Stimulated activated CD4-positive, alpha-beta T cell treated with anti-CD3 and anti-CD28 coated beads, TNF-alpha, amount 100 ng/mL, for 4 hours (primary cell): ENCODE data around the gene ITGAL.

Experiments
- DNase-seq, 3 experiments: peaks; one replicate each; pipeline ENCODE4 v3.0.0-alpha.2; 2020; ENCODE audit warnings: low read depth in 3 of 3

The ITGAL gene

DNA sequence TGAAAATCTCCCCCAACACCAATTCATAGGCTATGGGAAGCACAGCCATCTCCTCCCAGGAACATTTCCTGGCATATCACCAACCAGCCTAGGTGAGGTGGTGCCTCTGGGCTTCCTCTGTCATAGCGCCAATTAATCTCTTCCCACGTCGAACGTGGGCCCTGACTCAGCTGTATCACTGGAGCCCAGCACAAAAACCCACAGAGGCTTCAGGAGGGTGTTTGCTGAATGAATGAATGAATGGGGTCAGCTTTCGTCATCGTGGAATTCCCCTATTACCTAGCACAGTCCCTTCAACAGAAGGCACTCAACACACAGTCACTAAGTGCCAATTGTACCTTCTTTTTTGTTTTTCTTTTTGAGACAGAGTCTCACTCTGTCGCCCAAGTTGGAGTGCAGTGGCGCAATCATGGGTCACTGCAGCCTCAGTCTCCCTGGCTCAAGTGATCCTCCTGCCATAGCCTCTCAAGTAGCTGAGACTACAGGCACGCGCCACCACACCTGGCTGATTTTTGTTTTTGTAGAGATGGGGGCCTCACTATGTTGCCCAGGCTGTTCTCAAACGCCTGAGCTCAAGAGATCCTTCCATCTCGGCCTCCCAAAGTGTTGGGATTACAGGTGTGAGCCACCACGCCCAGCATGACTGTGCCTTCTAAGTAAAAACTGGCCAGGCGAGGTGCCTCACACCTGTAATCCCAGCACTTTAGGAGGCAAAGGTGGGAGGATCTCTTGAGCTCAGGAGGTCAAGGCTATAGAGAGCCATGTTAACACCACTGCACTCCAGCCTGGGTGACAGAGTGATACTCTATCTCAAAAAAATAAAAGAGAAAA, 94.8 kb downstream of the ITGAL start:
- DNase-seq = peak in 2 of 3 experiments; percentile 57 to 61

DNA sequence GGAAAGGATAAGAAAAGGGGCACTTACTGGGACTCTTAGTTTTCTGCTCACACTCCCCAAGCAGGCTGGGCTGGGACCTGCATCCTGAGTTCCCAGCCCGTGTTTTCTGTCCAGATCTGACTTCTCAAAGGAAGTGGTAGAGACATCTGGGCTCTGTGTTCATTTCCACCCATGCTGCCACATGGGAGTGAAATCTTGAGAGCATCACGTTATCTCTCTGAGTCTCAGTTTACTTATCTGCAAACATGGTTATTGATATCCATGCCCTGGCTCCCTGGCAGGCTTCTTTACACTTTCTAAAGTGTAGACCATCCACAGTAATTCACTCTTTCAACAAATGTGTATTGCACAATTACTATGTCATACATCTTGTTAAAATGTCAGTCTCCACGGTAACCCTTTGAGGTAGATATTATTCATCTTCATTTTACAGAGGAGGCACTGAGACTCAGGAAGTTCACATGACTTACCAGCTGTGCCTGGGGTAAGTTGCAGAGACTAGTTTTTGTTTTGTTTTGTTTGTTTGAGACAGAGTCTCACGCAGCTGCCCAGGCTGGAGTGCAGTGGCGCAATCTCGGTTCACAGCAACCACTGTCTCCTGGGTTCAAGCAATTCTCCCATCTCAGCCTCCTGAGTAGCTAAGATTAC, 95.6 kb downstream of the ITGAL start:
- DNase-seq = peak in 1 of 3 experiments; percentile 34

DNA sequence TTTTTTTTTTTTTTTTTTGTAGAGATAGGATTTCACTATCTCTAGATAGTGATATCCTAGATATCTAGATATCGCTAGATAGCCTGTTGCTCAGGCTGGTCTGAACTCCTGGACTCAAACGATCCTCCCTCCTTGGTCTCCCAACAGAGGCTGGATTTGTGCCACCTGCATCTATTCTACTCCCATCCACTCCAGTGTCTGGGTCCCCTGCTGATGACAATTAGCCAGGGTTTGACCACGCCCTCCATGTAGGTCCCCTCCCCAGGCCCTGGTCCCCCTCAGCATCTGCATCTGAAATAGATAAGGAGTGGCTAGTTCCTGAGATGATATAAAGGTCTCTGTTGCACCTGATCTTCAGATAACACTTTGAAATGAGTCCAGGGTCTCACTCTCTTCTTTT, 96.7 kb downstream of the ITGAL start:
- no peak for DNase-seq

DNA sequence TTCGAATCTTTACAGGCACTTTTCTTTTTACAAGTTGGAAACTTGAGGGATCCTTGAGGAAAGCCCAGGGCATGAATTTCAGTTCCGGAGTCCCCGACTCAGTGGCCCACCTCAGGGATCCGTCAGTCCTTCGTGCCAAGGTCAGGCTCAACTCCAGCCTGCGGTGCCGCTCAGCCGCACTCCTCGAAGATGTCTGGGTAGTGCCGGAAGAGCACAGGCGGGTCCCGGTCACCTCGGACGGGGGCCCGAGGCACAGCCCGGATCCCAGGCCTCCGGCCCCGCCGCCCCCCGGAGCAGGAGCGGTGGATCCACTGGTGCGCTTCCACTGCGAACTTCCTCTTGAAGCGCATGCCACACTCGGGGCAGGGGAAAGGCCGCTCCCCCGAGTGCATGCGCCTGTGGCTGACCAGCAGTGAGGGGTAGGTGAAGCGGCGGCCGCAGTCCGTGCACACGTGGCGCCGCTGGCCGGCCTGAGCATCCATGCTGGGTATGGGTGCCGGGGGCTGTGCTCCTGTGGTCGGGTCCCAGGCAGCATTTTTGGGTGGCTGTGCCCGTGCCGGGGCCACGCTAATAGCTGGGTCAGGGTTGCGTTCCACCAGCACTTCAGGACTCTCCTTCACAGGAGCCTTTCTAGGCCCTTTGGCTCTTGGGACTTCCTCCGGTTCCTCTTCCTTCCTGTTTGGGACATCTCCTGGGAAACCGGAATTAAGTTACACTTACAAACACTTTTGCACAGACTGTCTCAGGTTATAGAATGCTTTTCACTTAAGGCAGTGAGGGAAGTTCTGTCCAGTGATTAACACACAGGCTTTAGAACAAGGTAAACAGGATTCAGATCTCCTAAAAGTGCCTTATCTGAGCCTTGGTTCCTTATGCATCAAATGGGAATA, 97.4 kb downstream of the ITGAL start:
- no peak for DNase-seq

DNA sequence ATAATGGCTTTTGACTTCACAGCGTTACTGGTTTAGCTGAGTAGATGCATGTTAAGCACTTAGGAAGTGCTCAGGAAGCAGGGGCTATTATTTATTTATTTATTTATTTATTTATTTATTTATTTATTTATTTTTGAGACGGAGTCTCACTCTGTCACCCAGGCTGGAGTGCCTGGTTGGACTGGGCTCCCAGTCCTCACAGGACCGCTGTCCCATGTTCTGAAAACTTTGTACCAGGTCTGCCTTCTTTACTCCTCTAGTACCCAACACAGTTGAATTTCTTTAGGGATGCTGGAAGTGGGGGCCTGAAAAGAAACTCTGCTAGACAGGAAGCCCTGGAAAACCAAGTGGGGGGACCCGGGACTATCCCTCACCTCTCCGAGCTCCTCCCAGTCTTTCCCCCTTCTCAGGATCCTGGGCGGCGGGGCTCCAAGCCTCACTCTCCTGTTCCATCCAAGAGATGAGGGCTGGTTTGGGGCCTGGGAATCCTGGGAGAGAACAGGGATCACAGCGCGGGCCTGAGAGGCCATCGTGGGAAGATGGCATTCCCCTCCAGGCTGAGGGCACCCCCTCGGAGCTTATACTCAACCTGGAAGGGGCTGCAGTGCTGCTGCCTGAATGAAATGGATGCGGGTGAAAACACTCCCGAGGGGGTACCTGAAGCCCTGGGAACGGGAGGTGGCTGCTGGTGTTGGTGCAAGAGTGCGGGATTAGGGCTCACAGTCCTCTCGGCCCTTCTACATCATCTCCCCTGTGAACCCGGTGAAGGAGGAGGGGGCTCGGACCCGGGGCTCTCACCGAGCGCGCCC, 98.3 kb downstream of the ITGAL start:
- DNase-seq = no peak

GRCh38 chr16:30571445-30572322, 99.1 kb downstream of the ITGAL start, which contains the start of gene ZNF688:
ZNF688 (minus strand) TSS chr16:30571714; CDS start chr16:30571629, 85 bp downstream.
- peak; percentile 79 to 92 (median 87) for DNase-seq
